ENCODE measurements around the gene WWTR1. TPM values are rescaled to one million over a fixed set of nuclear protein-coding genes. Genes with fewer than 3 reads are reported as not detected.

Gene WWTR1
- total and polyA plus RNA-seq, 2 experiments from 2014 or later = 54.8 to 69.1 TPM

DNA sequence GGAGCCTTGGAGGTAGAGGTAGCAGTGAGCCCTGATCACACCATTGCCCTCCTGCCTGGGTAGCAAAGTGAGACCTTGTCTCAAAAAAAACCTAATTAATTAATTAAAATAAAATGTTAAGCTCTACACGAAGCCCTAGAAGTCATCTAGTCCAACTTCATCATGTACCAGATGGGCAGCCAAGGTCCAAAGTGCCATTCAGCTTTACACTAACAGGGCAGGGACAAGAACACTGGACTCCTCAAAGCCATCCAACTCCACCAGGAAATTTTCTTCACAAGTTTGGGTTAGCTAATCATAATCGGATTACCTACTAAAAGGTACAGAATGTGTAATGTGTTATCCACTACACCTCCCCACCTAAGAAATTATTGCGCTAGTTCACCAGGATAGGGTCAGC is 48.8 kb downstream of the WWTR1 start:
- Histone ChIP-seq H3K9me3 (ENCODE audit: low read depth) (no peaks in the 10 kb centered on the region), H3K27ac (no peak overlapping the region), H3K27me3 (no peaks in the 10 kb centered on the region), H3K4me1 (ENCODE audit: low read depth) (peaks cover 41% of the 10 kb centered on the region), H3K4me3 (no peak overlapping the region), H3K36me3 (no peaks in the 10 kb centered on the region)
- TF ChIP-seq, protein P1, sequence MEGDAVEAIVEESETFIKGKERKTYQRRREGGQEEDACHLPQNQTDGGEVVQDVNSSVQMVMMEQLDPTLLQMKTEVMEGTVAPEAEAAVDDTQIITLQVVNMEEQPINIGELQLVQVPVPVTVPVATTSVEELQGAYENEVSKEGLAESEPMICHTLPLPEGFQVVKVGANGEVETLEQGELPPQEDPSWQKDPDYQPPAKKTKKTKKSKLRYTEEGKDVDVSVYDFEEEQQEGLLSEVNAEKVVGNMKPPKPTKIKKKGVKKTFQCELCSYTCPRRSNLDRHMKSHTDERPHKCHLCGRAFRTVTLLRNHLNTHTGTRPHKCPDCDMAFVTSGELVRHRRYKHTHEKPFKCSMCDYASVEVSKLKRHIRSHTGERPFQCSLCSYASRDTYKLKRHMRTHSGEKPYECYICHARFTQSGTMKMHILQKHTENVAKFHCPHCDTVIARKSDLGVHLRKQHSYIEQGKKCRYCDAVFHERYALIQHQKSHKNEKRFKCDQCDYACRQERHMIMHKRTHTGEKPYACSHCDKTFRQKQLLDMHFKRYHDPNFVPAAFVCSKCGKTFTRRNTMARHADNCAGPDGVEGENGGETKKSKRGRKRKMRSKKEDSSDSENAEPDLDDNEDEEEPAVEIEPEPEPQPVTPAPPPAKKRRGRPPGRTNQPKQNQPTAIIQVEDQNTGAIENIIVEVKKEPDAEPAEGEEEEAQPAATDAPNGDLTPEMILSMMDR (IDR thresholded peaks at IDR 0.05; ENCODE audit: low read depth, low read length) = no peak
- DNase-seq (ENCODE audit: low read depth in 1 of 2, low spot score in 1 of 2) = no peak

DNA sequence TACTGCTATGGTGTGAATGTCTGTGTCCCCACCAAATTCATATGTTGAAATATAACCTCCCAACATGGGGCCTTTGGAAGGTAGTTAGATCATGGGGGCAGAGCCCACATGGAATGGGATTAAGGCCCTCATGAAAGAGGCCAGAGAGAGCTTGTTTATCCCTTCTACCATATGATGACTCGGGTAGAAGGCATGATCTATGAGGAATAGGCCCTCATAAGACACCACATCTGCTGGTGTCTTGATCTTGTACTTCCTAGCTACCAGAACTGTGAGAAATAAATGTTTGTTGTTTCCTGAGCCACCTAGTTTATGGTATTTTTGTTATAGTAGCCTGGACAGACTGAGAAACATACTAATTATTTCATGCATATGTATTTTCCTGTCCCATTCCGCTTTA is 51.9 kb downstream of the WWTR1 start:
- Histone ChIP-seq H3K9me3 (ENCODE audit: low read depth) (no peaks in the 10 kb centered on the region), H3K4me3 (no peak overlapping the region), H3K36me3 (no peaks in the 10 kb centered on the region), H3K27ac (peak overlapping the region; percentile 65), H3K27me3 (no peaks in the 10 kb centered on the region), H3K4me1 (ENCODE audit: low read depth) (peaks cover 49% of the 10 kb centered on the region)
- no peak for DNase-seq (ENCODE audit: low read depth in 1 of 2, low spot score in 1 of 2)
- TF ChIP-seq, protein P1 (IDR thresholded peaks at IDR 0.05; ENCODE audit: low read depth, low read length) = no peak

DNA sequence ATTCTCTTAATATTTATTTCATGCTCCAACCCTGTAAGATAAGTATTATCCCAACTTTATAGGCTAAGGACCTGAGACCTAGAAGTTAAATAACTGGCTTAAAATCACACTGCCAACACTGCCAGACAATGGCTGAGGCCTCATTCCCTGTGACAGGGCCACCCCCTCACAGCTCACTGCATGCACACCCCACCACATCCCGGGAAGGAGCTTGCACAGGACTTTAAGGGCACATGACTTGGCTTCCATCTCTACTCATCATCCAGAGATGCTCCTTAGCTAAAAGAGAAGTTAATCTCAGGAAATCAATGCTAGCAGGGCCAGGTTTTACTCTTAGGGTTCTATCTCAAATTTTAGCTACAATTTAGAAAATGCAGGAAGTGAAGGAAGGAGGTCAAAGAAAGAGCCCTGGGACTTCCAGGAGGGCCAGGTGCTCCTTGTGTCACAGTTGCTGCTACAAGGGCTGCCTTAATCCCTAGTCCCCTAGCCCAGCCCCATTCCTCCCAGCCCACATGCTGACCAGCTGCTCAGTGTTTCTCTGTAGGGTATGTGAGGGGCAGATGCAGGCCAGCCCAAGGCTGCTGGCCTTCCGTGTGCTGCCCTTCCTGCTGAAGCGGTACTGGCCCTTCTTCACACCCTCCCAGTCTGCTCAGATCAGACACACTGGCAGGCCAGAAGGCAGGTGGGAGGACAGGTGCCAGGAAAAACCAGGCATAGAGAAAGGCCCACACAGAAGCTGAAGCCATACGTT is 53.5 kb downstream of the WWTR1 start:
- no peaks in the 10 kb centered on the region for H3K9me3 ChIP-seq (ENCODE audit: low read depth)
- H3K27ac ChIP-seq = peak overlapping the region; percentile 51
- TF ChIP-seq, protein P1 (IDR thresholded peaks at IDR 0.05; ENCODE audit: low read depth, low read length) = no peak
- H3K27me3 ChIP-seq = no peaks in the 10 kb centered on the region
- H3K4me3 ChIP-seq = no peak overlapping the region
- no peak for DNase-seq (ENCODE audit: low read depth in 1 of 2, low spot score in 1 of 2)
- peaks cover 39% of the 10 kb centered on the region for H3K4me1 ChIP-seq (ENCODE audit: low read depth)
- no peaks in the 10 kb centered on the region for H3K36me3 ChIP-seq

DNA sequence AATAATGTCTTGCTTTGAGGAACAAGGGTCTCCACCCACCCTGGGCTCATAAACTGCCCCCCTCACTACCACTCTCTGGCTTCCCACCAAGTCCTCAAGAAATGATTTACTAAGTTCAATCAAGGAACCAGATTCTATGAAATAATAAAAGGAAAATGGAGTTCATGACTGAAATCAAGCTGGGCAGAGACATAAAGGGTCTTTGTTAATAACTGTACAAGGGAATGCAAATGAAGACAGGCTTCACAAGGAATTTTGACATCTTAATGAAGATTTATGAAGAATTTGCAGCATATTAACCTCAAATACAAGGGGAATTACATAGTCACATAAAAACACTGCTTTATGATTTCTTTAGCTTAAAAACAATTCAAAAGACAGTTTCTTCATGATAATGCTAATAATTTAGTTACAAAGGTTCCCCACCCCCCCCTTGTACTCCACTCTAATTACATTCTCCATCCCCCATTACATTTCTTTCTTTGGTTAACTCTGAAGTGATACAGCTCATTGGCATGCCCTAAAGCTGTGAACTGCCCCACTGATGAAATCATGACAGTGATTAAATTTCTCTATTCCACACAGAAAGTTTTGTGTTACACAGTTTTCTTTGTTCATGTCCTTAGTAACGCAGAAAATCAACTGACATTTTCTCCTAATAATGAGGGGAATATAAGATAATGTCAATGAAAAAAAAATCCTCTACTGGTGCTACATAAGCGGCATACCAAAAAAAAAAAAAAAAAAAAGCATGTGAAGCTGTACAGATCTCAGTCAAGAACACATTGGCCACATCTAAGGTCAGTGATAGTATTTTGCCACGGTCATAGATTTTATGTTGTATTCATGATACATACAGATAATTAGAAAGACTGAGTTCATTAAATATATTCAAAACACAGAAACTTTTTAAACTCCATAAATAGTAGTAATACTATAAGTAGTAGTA is 54.4 kb downstream of the WWTR1 start:
- no peaks in the 10 kb centered on the region for H3K9me3 ChIP-seq (ENCODE audit: low read depth)
- no peaks in the 10 kb centered on the region for H3K36me3 ChIP-seq
- H3K27ac ChIP-seq = peak overlapping the region; percentile 57
- peaks cover 39% of the 10 kb centered on the region for H3K4me1 ChIP-seq (ENCODE audit: low read depth)
- TF ChIP-seq, protein P1 (IDR thresholded peaks at IDR 0.05; ENCODE audit: low read depth, low read length) = no peak
- peak in 1 of 2 donors; percentile 68 for DNase-seq (ENCODE audit: low read depth in 1 of 2, low spot score in 1 of 2)
- no peak overlapping the region for H3K4me3 ChIP-seq
- no peaks in the 10 kb centered on the region for H3K27me3 ChIP-seq

DNA sequence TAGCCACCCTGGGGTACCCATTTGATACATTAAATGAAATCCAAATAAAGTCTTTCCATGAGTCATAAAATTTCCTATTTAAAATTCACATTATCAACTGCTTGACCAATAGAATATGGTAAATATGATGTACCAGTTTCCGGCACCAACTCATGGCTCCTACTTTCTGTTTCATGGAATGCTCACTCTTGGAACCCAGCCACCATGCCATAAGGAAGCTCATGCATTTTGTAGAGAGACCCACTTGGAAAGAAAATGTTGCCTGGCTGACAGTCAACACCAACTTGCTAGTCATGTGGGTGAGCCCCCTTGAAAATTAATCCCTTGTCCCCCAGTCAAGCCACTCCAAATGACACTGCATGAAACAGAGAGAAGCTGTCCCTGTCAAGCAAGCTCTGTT is 57.2 kb downstream of the WWTR1 start:
- H3K27ac ChIP-seq = no peak overlapping the region
- H3K4me1 ChIP-seq (ENCODE audit: low read depth) = peaks cover 36% of the 10 kb centered on the region
- no peaks in the 10 kb centered on the region for H3K36me3 ChIP-seq
- no peak overlapping the region for H3K4me3 ChIP-seq
- no peaks in the 10 kb centered on the region for H3K27me3 ChIP-seq
- DNase-seq (ENCODE audit: low read depth in 1 of 2, low spot score in 1 of 2) = peak in 1 of 2 donors; percentile 33
- no peaks in the 10 kb centered on the region for H3K9me3 ChIP-seq (ENCODE audit: low read depth)
- TF ChIP-seq, protein P1 (IDR thresholded peaks at IDR 0.05; ENCODE audit: low read depth, low read length) = no peak

Data from cardiac muscle cell (in vitro differentiated cells and primary cell).